HCT116 (cell line): ENCODE measurements around the gene GPSM3. TPM values are rescaled to one million over a fixed set of nuclear protein-coding genes. Genes with fewer than 3 reads are reported as not detected.

Experiments used
- ATAC-seq: fragments of 200-7000 bp; cut with Tn5 transposase; 2 replicates; pipeline ENCODE4 v1.9.1; 2020; ENCODE audit warnings: mild to moderate bottlenecking, moderate library complexity
- BruUV-seq: library from RNA; stranded (reverse); fragments of 400-500 nt; replicated peaks from 2 replicates; lab custom pipeline; 2021; lab: Mats Ljungman, UMichigan
- CTCF ChIA-PET: fragments of 300-600 bp; sonication (Branson Sonifier 250); formaldehyde crosslinking; loops from one replicate; lab custom pipeline; 2021; ENCODE audit warnings: antibody characterized with exemption; lab: Charles Lee
- POLR2A ChIA-PET: fragments of 300-600, 350-600 bp; sonication (Branson Sonifier 250); formaldehyde crosslinking; loops from one replicate; lab custom pipeline; 2021; ENCODE audit warnings: antibody characterized with exemption; lab: Charles Lee
- RAD21 ChIA-PET, 2 experiments: fragments of 300-600 bp; sonication (Branson Sonifier 250); formaldehyde crosslinking; loops; one replicate each; lab custom pipeline; 2023; ENCODE audit warnings: low total read pairs in 2 of 2; ENCODE audit not compliant: uncharacterized antibody in 2 of 2, unreplicated experiment in 2 of 2, low non-redundant PET in 1 of 2; lab: Charles Lee
- DNase-seq: peaks from one replicate; pipeline ENCODE4 v3.0.0-alpha.2; 2010; ENCODE audit warnings: low read depth, low spot score
- H2AFZ ChIP-seq: fragments of 200-600 bp; shearing (Covaris generic), sonication (generic); 2 replicates; pipeline ENCODE4 v1.6.1; 2017; ENCODE audit warnings: low read depth, mixed run types, mixed read lengths, antibody characterized with exemption, low read length; ENCODE audit not compliant: poor library complexity, severe bottlenecking
- H3K27ac ChIP-seq: 2 replicates; pipeline ENCODE4 v1.5.1; 2012; ENCODE audit warnings: low read depth, low read length
- H3K27me3 ChIP-seq: fragments of 200-600 bp; sonication (generic); 2 replicates; pipeline ENCODE4 v1.6.1; 2016; ENCODE audit warnings: mixed run types, low read length, mixed read lengths; ENCODE audit not compliant: insufficient read depth
- H3K36me3 ChIP-seq, 2 experiments: fragments of 200-500 bp in 1 of 2; fragments of 200-600 bp in 1 of 2; sonication (Bioruptor generic) in 1 of 2; sonication (generic) in 1 of 2; 2 replicates each; pipeline versions ENCODE4 v1.5.1 to v1.6.1; 2014 to 2016; ENCODE audit warnings: low read length in 2 of 2, inconsistent platforms in 1 of 2, mixed read lengths in 1 of 2, mixed run types in 1 of 2; ENCODE audit not compliant: insufficient read depth in 2 of 2, control insufficient read depth in 1 of 2
- H3K4me1 ChIP-seq, 2 experiments: fragments of 200-600 bp in 1 of 2; sonication (generic) in 1 of 2; 2 replicates each; pipeline versions ENCODE4 v1.5.1 to v1.6.1; 2012 to 2017; ENCODE audit warnings: low read length in 2 of 2, inconsistent platforms in 1 of 2, mild to moderate bottlenecking in 1 of 2, mixed read lengths in 1 of 2, mixed run types in 1 of 2, moderate library complexity in 1 of 2; ENCODE audit not compliant: insufficient read depth in 2 of 2, control insufficient read depth in 1 of 2
- H3K4me2 ChIP-seq: fragments of 200-600 bp; sonication (generic); 2 replicates; pipeline ENCODE4 v1.6.1; 2017; ENCODE audit warnings: mixed run types, low read length, mixed read lengths
- H3K4me3 ChIP-seq, 2 experiments: fragments of 200-600 bp in 1 of 2; sonication (generic) in 1 of 2; replicated peaks in 1 of 2; 2 replicates each; pipeline ENCODE4 v1.5.1; 2011 to 2016; ENCODE audit warnings: low read length in 2 of 2, control low read depth in 1 of 2, low read depth in 1 of 2, mild to moderate bottlenecking in 1 of 2, mixed read lengths in 1 of 2, mixed run types in 1 of 2
- H3K79me2 ChIP-seq: fragments of 200-600 bp; sonication (generic); 2 replicates; pipeline ENCODE4 v1.6.1; 2017; ENCODE audit warnings: mild to moderate bottlenecking, mixed run types, low read length, moderate library complexity, mixed read lengths; ENCODE audit not compliant: insufficient read depth
- H3K9ac ChIP-seq: fragments of 200-600 bp; sonication (generic); 2 replicates; pipeline ENCODE4 v1.6.1; 2016; ENCODE audit warnings: low read length, mixed read lengths
- H3K9me2 ChIP-seq: fragments of 200-600 bp; sonication (generic), shearing (Covaris generic); 2 replicates; pipeline ENCODE4 v1.6.1; 2017; ENCODE audit warnings: mixed run types, mild to moderate bottlenecking, moderate library complexity; ENCODE audit not compliant: insufficient read depth
- H3K9me3 ChIP-seq, 2 experiments: fragments of 200-500 bp in 1 of 2; fragments of 200-600 bp in 1 of 2; sonication (Bioruptor generic) in 1 of 2; sonication (generic) in 1 of 2; 2 replicates each; pipeline ENCODE4 v1.6.1; 2014 to 2017; ENCODE audit warnings: low read length in 2 of 2, mixed read lengths in 2 of 2, inconsistent platforms in 1 of 2, low read depth in 1 of 2, mild to moderate bottlenecking in 1 of 2, mixed run types in 1 of 2, moderate library complexity in 1 of 2; ENCODE audit not compliant: control insufficient read depth in 1 of 2, insufficient read depth in 1 of 2
- H4K20me1 ChIP-seq: fragments of 200-600 bp; sonication (generic), shearing (Covaris generic); 2 replicates; pipeline ENCODE4 v1.6.1; 2017; ENCODE audit warnings: mixed run types, mild to moderate bottlenecking, moderate library complexity; ENCODE audit not compliant: insufficient read depth
- CBX3 ChIP-seq: IDR thresholded peaks from 2 replicates; pipeline ENCODE4 v1.6.1; 2012; ENCODE audit warnings: low read depth
- CTCF ChIP-seq, 3 experiments: fragments of 200-600 bp in 1 of 3; sonication (generic) in 1 of 3; IDR thresholded peaks in 2 of 3; conservative IDR thresholded peaks in 1 of 3; 2 replicates each; pipeline ENCODE4 v1.5.1; 2012 to 2017; ENCODE audit warnings: low read depth in 2 of 3, low read length in 2 of 3, antibody characterized with exemption in 1 of 3, borderline replicate concordance in 1 of 3, control low read depth in 1 of 3, mild to moderate bottlenecking in 1 of 3, mixed read lengths in 1 of 3, mixed run types in 1 of 3, moderate library complexity in 1 of 3; ENCODE audit not compliant: insufficient read depth in 1 of 3
- EGR1 ChIP-seq: IDR thresholded peaks from 2 replicates; pipeline ENCODE4 v1.6.1; 2012; ENCODE audit warnings: low read depth
- EZH2phosphoT487 ChIP-seq: fragments of 200-600 bp; IDR thresholded peaks from 2 replicates; pipeline ENCODE4 v1.6.1; 2018; ENCODE audit warnings: antibody characterized with exemption, borderline replicate concordance
- POLR2A ChIP-seq: IDR thresholded peaks from 2 replicates; pipeline ENCODE4 v1.7.0; 2011; ENCODE audit warnings: borderline replicate concordance; ENCODE audit not compliant: insufficient read depth, insufficient read length; ENCODE audit errors: extremely low read depth
- SRF ChIP-seq: IDR thresholded peaks from 2 replicates; pipeline ENCODE4 v1.6.1; 2012; ENCODE audit warnings: low read depth
- intact Hi-C: fragments of 100-400 bp; cut with micrococcal nuclease; formaldehyde crosslinking; loops from 2 replicates; pipeline ENCODE4 v1.10.0; 2022
- total RNA-seq: library from RNA; stranded (reverse); gene quantifications from one replicate; pipeline ENCODE4 v1.2.1, GENCODE V29; 2021; ENCODE audit not compliant: unreplicated experiment

Gene GPSM3
- total RNA-seq, 1 experiment from 2014 or later = 1.2 TPM

- ATAC-seq = no peak
- CTCF ChIA-PET = no interaction called here
- peaks cover 4 to 6% of the 10 kb centered on the region in 2 experiments; a peak in 3 of 4 replicates for H3K36me3 ChIP-seq
Observed at GRCh38 chr6:32164295-32164694, 28.1 kb downstream of the GPSM3 start, which contains the start of gene EGFL8. Gene EGFL8 (plus strand): TSS chr6:32164595. CDS start chr6:32166166, 1,571 bp downstream.

More at GRCh38 chr6:32164295-32164694, 28.1 kb downstream of the GPSM3 start, which contains the start of gene EGFL8:
- H2AFZ ChIP-seq = no peak within 1 kb of the TSS
- no peaks in the 10 kb centered on the region for H3K9me2 ChIP-seq
- TF ChIP-seq CBX3 (no peak), EZH2phosphoT487 (no peak), SRF (no peak), CTCF (IDR thresholded peaks at IDR 0.05 in 2 of 3, conservative IDR thresholded peaks at IDR 0.05 in 1 of 3; ENCODE audit: borderline replicate concordance in 1 of 3, insufficient read depth in 1 of 3, low read depth in 2 of 3, low read length in 2 of 3) (no peak), POLR2A (no peak), EGR1 (no peak)
- H3K79me2 ChIP-seq = no peaks in the 10 kb centered on the region
- no peak for DNase-seq
- no peaks in the 10 kb centered on the region for H3K4me1 ChIP-seq
- intact Hi-C loops = no loop called here
- H4K20me1 ChIP-seq = no peaks in the 10 kb centered on the region
- no peaks in the 10 kb centered on the region for H3K27me3 ChIP-seq
- POLR2A ChIA-PET = interaction anchor here (1.6 kb wide), 1 partner anchor 13 kb away, joined by 6 read pairs; no protein-coding TSS in a partner anchor
- H3K27ac ChIP-seq = no peak within 1 kb of the TSS
- no TSS peak for BruUV-seq
- H3K4me2 ChIP-seq = no peak within 1 kb of the TSS
- no peak within 1 kb of the TSS for H3K9ac ChIP-seq
- H3K9me3 ChIP-seq = no peaks in the 10 kb centered on the region
- RAD21 ChIA-PET = no interaction called here
- no peak within 1 kb of the TSS for H3K4me3 ChIP-seq
